Skin epidermis (tissue), 12 donors: ENCODE results near the gene NUFIP1.
A peak's percentile ranks its signal among the peaks of the same experiment; 100 is the strongest.
"Not testable (repeated sequence)": the region's sequence is repeated elsewhere in the genome, so short reads cannot be mapped to it uniquely, and the experiment has no call there.

Experiments used
- H3K27ac ChIP-seq, 21 experiments: fragments of 200-600 bp; sonication (generic) in 11 of 21; one replicate each; pipeline ENCODE4 v1.5.0; 2020; ENCODE audit warnings: mild to moderate bottlenecking in 3 of 21, inconsistent platforms in 2 of 21, moderate library complexity in 2 of 21
- H3K4me3 ChIP-seq, 7 experiments: fragments of 200-600 bp; sonication (generic) in 2 of 7; one replicate each; pipeline ENCODE4 v1.5.0; 2020; ENCODE audit warnings: inconsistent platforms in 2 of 7, mild to moderate bottlenecking in 2 of 7, moderate library complexity in 1 of 7

The NUFIP1 gene

DNA sequence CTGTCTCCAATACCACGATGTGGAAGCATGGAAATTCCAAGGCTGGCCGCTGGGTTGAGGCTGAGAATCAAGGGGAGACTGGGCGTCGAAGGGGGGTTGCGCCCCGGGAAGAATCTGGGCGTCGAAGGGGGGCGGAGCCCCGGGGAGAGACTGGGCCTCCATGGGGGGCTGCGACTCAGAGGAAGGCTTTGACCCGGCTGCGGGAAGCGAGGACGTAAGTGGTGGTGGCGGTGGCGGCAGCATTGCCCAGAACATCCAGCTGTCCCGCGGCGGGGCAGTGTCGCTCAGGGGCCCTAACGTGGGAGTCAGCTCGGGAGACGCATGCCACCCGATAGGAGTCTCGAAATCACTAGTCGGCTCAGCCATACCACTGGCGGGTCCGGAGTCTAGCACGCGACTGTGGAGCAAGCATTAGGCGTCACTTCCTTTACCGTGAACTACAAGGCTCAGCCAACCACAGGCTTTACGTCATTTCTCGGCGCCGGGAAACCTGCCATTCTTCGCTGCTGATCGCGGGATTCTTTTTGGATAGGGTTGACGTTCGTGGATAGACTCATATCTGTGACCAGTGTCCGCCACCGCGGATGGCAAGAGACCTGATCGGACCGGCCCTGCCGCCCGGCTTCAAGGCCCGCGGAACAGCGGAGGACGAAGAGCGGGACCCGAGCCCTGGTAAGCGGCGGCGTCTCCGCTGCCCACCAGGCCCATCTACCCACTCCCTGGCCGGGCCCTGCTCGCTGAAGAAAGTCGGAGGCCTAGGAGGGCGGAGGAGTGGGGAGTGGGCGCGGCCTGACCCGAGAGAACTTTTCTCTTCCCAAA lies at the start of gene NUFIP1, which contains the start of gene GPALPP1:
TSS of gene NUFIP1 (minus strand) at position 401 of the 819 bp plus-strand sequence. CDS start at position 366, 35 bp downstream.
TSS of gene GPALPP1 (plus strand) at position 468 of the 819 bp plus-strand sequence. CDS start at position 585, 117 bp downstream.
- H3K27ac ChIP-seq = peak within 1 kb of the TSS; percentile 48 to 99 (median 89)

DNA sequence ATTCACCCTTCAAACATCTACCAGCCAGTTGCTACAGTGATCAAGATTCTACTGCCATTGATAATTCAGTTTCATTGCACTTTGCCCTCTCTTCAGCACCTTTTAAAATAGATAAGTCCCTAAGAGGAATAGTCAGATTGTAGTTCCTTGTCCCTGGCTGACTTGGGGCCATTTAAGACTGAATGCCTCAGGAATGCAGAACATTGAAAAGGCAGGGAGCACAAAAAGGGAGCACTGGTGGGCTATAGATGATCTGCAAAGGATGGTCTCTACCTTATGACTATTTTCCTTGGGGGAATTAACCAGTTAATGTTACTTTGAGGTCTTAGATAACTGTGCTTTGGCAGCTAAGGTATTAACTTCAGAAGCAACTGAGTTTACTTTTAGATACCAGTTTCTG lies 46.9 kb upstream of the NUFIP1 start:
- no peak overlapping the region for H3K4me3 ChIP-seq

More for the DNA sequence above, at the start of gene NUFIP1, which contains the start of gene GPALPP1:
- peak within 1 kb of the TSS; percentile 80 to 98 (median 92) for H3K4me3 ChIP-seq

DNA sequence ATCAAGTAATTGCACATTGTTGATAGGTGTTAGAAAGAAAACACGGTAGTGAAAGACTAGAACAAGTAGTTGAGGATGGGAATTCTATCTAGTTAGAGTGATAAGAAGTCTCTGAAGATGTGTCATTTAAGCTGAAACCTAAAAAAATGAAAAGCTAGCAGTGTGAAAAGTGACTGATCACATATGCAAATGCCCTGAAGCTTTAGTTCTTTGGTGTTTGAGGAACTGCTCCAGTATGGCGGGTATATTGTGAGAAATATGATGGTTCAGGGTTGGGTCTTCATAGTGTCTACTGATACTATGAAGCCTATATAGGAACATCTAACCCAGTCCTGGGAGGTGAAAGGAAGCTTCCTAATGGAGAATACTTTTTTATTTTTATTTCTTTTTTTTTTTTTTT lies 45.1 kb upstream of the NUFIP1 start:
- Histone ChIP-seq H3K27ac (no peak overlapping the region), H3K4me3 (no peak overlapping the region)

More for the DNA sequence above, 46.9 kb upstream of the NUFIP1 start:
- H3K27ac ChIP-seq = no peak overlapping the region

DNA sequence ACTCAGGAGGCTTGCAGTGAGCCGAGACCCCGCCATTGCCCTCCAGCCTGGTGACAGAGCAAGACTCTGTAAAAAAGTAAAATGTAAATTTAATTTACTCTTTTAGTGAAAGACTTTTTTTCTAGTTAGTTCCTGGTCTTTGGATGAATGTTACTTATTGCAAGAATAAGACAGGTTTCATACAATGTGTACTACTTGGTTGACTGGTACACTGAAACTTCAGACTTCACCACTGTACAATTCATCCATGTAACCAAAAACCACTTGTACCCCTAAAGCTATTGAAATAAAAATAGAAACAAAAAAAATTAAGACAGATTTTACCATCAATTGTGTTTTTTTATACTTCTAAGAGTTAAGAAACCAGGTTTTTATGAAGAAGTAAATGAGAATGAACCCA lies 35.6 kb upstream of the NUFIP1 start:
- H3K4me3 ChIP-seq = no peak overlapping the region
- H3K27ac ChIP-seq = no peak overlapping the region

DNA sequence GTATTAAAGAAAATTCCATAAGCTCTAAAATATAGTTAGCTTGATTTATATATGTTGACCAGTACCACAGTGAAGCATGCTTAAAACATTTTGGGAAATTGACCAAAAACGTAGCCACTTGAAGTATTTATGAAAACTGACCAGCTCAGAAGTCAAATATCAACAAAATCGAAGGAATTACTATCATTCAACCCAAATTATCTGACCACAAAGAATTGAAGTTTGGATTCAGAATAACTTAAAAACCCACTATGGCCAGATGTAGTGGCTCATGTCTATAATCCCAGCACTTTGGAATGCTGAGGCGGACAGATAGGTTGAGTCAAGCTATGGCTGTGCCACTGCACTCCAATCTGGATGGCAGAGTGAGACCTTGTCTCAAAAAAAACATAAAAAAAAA lies 32.0 kb upstream of the NUFIP1 start:
- Histone ChIP-seq H3K4me3 (no peak overlapping the region), H3K27ac (no peak overlapping the region)

DNA sequence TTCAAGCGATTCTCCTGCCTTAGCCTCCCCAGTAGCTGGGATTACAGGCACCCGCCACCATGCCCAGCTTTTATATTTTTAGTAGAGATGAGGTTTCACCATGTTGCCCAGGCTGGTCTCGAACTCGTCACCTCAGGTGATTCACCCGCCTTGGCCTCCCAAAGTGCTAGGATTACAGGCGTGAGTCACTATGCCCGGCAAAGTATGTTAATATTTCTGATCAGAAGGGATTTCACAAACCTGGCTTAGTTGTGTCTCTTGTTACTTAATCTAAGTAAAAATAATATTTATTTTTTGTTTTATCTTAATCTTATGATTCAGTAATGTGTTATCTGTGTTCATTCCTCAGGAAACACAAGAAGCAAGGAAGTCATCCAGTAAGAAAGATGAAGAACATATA lies 30.7 kb upstream of the NUFIP1 start:
- not testable (repeated sequence) for H3K27ac ChIP-seq, H3K4me3 ChIP-seq

DNA sequence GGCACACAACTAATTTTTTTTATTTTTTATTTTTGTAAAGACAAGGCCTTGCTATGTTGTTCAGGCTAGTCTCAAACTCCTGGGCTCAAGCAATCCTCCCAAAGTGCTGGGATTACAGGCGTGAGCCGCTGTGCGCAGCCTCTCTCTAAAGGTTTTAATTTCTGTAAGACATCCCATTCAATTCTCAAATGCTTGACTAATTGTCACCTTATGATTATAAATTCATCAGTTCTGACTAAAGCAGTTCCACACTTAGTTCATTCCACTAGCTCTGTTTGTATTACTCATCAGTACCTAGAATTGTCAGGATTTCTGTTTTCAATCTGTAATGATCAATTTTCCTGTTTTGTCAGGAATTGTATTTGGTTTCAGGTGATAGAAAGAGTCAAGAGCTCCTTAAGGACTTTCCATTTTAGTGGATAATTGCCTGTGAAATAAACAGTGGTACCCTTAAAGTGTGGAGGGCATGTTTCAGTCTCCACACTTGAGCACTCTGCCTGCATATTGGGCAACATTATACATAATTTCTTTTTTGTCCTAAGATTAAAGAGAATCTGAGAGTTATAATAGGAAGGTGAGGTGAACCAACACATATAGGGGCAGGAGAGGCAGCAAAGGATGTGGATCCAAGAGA lies 27.6 kb upstream of the NUFIP1 start:
- Histone ChIP-seq H3K27ac (no peak overlapping the region), H3K4me3 (no peak overlapping the region)

DNA sequence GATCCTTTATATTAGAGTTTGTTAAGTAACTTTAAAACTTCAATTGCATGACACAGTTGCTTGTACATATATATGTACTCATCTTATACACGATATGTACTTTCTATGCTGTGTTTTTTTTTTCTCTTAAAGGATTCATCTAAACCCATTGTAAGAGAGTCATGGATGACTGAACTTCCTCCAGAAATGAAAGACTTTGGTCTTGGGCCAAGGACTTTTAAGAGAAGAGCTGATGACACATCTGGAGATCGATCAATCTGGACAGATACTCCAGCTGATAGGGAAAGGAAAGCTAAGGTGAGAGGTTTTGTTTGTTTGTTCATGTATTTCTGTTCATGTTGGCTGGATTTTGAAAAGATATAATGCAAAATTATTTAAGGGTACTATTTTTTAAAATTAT lies 26.0 kb upstream of the NUFIP1 start:
- H3K4me3 ChIP-seq = no peak overlapping the region
- no peak overlapping the region for H3K27ac ChIP-seq

DNA sequence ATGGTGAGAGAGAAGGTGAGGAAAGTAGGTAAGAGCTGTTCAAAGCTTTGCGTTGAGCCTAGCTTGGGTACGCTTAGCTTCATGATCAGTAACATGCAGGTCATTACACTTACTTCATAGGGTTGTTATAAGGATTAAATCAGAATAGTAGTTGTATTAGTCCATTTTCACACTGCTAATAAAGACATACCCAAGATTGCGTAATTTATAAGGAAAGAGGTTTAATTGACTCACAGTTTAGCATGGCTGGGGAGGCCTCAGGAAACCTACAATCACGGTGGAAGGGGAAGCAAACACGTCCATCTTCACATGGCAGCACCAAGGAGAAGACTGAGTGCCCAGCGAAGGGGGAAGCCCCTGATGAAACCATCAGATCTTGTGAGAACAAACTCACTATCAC lies 21.9 kb upstream of the NUFIP1 start:
- Histone ChIP-seq H3K27ac (no peak overlapping the region), H3K4me3 (no peak overlapping the region)

DNA sequence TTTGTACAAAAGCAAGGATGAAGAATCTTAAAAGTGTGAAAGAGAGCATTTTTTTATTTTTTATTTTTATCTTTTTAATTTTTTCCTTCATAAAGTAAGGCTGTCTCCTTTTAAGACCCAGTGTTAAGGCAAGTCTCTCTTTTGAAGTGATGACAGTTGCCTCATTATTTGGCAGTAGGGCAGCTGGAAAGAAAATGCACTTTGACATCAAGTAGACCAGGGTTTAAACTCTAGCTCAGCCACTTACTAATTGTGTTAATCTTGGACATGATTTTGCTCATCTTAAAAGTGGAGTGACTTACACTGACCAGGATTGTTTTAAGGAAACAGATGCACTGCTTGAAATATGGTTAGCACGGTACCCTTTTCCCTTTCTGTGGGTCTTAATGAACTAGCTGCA lies 18.6 kb upstream of the NUFIP1 start:
- Histone ChIP-seq H3K4me3 (no peak overlapping the region), H3K27ac (no peak overlapping the region)

DNA sequence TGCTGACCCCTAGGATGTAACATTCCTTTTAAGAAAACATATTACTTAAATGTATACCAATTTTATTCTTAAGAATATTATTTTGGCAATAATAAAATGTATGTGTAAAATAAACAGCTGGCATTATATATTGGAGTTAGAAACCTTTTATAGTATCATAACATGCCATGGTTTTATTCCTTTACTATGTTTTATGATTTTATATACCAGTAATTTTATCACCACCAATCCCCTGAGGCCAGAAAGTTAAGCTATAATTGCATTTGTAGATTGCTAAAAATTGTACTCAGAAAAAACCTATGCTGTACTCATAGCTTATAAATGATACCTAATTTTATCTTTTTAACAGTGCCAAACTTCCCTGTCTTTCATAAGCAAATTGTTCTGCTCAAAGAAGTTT lies 18.0 kb upstream of the NUFIP1 start:
- Histone ChIP-seq H3K4me3 (no peak overlapping the region), H3K27ac (no peak overlapping the region)

DNA sequence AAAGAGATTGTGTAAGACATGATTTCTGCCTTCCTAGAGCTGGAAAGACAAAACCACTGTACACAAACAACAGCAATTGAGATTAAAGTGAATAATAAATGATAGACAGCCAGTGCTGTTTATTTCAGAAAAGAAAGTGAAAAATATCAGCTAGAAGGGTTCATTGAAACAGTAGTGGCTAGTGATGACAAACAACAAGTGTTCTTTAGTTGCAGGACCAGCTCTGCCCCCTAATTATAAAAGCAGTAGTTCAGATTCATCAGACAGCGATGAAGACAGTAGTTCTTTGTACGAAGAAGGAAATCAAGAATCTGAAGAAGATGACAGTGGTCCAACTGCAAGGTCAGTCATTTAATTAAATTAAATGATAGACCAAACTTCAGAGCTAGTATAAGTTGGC lies 14.8 kb upstream of the NUFIP1 start:
- H3K27ac ChIP-seq = no peak overlapping the region
- no peak overlapping the region for H3K4me3 ChIP-seq

DNA sequence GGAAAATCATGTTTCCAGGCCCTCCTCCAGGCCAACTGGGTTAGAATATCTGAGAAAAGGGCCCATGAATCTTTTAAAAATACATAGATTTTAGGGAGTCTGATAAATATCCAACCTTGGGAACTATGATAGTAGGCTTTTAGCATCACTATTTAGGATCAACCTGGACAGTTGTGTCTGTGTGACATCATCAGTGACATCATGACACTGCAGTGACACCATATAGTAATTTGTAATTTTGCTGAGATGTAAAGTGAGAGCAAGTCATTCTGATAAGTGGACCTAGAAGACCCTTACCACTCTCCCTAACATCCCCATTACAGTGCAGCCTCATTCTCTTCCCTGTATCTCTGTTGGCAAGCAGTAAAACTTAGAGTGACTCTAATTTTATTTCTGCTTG lies 14.1 kb upstream of the NUFIP1 start:
- H3K27ac ChIP-seq = no peak overlapping the region
- H3K4me3 ChIP-seq = no peak overlapping the region

DNA sequence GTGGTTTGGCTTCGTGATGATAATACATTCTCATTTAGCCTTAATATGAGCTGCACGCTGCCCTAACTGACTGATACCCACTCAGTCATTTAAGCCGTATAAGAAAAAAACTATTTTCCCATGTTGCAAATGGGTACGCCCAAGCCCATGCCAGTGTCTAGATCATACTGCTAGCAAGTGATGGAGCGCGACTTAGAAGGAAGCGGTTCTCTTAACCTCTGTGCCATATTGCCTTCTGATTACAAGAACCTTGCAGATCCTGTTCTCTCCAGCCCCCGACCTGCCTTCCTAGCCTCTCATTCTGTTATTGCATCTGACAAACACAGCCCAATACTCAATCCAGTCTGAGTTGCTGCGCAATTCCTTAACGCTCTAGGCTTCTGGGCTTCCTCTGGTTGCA lies 670 bp upstream of the NUFIP1 start:
- Histone ChIP-seq H3K27ac (peak overlapping the region; percentile 48 to 99 (median 89)), H3K4me3 (peak overlapping the region; percentile 80 to 98 (median 92))

DNA sequence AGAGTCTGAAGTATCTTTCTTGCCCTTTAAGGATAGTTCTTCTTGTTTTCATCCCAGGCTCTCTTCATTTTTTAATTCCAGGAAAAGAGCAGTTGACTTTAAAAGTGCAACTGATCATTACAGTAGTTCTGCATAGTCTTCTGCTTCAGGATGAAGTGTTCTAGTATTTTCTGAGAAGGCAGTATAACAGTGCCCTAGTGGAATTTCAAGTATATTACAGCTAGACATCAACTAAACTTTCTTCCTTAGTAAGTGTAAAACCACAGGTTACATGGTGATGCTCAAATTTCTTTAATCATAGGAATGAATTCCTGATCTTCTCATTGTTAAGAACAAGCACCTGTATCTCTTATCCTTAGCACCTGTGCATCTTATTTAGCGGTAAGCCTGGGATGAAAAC lies 10.9 kb downstream of the NUFIP1 start:
- Histone ChIP-seq H3K27ac (no peak overlapping the region), H3K4me3 (no peak overlapping the region)

DNA sequence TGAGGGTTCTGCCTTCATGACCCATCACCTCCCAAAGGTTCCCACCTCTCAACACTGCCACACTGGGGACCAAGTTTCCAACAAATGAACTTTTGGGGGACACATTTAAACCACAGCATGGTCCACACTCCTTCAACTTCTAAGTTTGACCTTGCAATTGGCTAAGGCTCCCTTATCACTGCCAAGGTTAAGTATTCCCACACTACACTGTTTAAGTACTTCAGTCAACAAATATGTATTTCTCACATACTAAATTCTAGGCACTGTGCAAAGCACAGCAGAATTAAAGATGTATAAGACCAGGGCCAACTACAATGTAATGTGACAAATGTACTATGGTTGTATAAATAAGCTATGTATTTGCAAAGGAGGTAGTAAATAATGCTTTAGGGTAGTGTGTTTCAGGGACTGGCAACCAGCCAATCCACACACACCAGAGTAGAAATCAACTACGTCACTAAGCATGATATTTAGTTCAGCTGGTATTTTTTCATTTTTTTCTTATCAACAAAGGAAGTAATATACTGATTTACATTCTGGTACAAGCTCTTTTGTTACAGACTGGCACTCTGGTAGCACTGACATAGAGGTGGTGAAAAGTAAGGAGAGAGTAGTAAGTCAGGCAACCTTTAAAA lies 12.2 kb downstream of the NUFIP1 start:
- no peak overlapping the region for H3K27ac ChIP-seq

DNA sequence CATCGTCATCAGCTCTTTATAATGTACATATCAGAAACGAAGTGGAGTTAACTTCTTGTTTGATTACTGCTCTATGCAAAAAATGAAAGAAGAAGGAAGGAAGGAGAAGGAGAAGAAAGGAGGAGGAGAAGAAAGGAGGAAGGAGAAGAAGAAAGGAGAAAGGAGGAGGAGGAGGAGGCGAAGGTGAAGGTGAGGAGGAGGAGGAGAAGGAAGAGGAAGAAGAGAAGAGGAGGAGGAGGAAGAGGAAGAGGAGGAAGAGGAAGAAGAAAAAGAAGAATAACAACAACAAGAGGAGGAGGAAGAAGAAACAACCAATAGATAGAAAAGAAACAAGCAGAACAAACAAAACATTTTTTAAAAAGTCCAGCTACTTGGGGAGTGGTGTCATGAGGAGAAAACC lies 13.1 kb downstream of the NUFIP1 start:
- Histone ChIP-seq H3K27ac (no peak overlapping the region), H3K4me3 (no peak overlapping the region)

More for the DNA sequence above, 12.2 kb downstream of the NUFIP1 start:
- H3K4me3 ChIP-seq = no peak overlapping the region

DNA sequence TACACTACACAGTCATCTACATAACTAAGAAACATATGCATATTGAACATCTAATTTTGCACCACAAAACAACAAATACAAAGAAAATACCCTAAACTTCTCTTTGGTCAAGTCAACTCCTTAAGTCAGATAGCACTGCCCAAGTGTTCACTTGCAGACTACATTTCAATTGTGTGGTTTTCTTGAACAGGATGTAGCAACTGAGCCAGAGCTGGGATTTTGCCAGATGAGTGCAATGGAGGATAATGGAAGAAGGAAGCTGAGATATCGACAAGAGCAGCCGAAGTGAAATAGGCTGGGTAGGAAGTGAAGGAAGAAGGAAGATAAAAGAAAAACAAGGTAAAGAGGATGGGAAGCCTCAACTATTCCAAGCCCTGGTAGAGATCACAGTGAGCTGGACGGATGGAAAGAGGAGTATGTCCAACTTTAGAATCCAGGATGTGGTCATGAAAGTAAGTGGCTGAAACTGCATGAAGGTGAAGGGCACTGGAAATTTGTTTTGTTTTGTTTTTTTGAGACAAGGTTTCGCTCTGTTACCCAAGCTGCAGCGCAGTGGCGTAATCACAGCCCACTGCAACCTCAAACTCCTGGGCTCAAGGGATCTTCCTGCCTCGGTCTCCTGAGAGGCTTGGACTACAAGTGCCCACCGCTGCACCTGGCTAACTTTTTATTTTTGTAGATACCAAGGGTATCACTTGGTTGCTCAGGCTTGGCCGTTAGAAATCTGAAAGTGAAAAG lies 15.0 kb downstream of the NUFIP1 start:
- H3K4me3 ChIP-seq = no peak overlapping the region
- no peak overlapping the region for H3K27ac ChIP-seq

DNA sequence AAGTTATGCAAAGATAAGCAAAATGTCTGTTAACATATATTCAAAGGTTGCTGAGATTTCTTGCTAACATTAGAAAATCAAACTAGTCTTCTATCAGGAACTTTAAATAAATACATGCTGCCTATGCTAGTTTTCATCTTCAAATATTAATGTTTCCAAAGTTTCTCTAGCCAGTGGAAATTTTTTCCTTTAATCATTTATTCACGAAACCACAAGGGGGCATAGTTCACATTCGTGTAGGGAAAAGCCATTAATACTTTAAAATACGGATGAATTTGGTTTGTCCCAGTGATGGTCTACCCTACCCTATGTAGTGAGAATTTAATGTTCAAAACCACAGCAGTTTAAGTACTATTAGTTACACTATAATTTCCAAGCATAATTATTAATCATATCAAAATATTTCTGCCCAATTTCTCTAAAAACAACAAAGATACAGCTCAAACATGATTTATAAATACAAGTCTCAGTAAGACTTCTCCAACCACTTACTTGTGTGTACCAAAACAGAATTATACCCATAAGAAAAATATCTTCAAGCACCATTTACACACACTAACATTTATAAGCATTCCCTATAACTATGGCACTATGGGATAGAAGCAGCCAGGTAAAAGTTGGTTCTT lies 16.2 kb downstream of the NUFIP1 start:
- Histone ChIP-seq H3K4me3 (no peak overlapping the region), H3K27ac (no peak overlapping the region)
